HepG2 (cell line): Measurements from ENCODE around the gene VAMP3. TPM values are rescaled to one million over a fixed set of nuclear protein-coding genes. Genes with fewer than 3 reads are reported as not detected.

Experiments used
- ATAC-seq: fragments of 200-7000 bp; cut with Tn5 transposase; 3 replicates; pipeline ENCODE4 v1.9.1; 2020; ENCODE audit warnings: mild to moderate bottlenecking, moderate library complexity
- BruUV-seq: library from RNA; stranded (reverse); fragments of 400-500 nt; replicated peaks from 2 replicates; lab custom pipeline; 2021; lab: Mats Ljungman, UMichigan
- CTCF ChIA-PET: fragments of 300-600 bp; formaldehyde crosslinking; extraction: SDS; loops from one replicate; lab custom pipeline; 2021; ENCODE audit warnings: low total read pairs, inconsistent platforms, low intra/inter-chr PET ratio; lab: Yijun Ruan, JAX
- POLR2A ChIA-PET: fragments of 350-600 bp; sonication (Branson Sonifier 250); formaldehyde crosslinking; loops from one replicate; lab custom pipeline; 2020; ENCODE audit warnings: antibody characterized with exemption, inconsistent platforms; lab: Yijun Ruan, JAX
- DNase-seq: peaks from one replicate; pipeline ENCODE4 v3.0.0-alpha.2; 2015; ENCODE audit warnings: low spot score
- FAIRE-seq: peaks from 3 replicates; lab custom pipeline; 2011; peaks lifted over from hg19 to GRCh38; lab: Jason Lieb, UNC
- H2AFZ ChIP-seq: one replicate; pipeline ENCODE4 v1.6.1; 2011; ENCODE audit warnings: low read length, inconsistent platforms
- H3K27ac ChIP-seq: fragments of 300-600 bp; 3 replicates; pipeline ENCODE4 v1.8.0; 2011; ENCODE audit warnings: mixed run types, mild to moderate bottlenecking, mixed read lengths, low read length, inconsistent platforms; ENCODE audit not compliant: insufficient read depth; ENCODE audit errors: extremely low read length
- H3K27me3 ChIP-seq, 2 experiments: fragments of 200-600 bp in 1 of 2; 2 replicates in 1 of 2; 3 replicates in 1 of 2; pipeline versions ENCODE4 v1.6.0 to v1.8.0; 2011; ENCODE audit warnings: low read length in 2 of 2, mild to moderate bottlenecking in 2 of 2, moderate library complexity in 2 of 2, inconsistent platforms in 1 of 2; ENCODE audit not compliant: insufficient read depth in 2 of 2, control insufficient read depth in 1 of 2
- H3K36me3 ChIP-seq, 2 experiments: fragments of 200-600 bp in 1 of 2; replicated peaks in 1 of 2; 2 replicates in 1 of 2; 3 replicates in 1 of 2; pipeline versions ENCODE4 v1.5.1 to v1.8.0; 2011; ENCODE audit warnings: low read length in 2 of 2, inconsistent platforms in 1 of 2; ENCODE audit not compliant: insufficient read depth in 2 of 2, control insufficient read depth in 1 of 2
- H3K4me1 ChIP-seq: 2 replicates; pipeline ENCODE4 v1.5.1; 2012; ENCODE audit warnings: low read length, inconsistent platforms; ENCODE audit not compliant: insufficient read depth
- H3K4me2 ChIP-seq: 2 replicates; pipeline ENCODE4 v1.6.0; 2011; ENCODE audit warnings: low read depth, low read length, inconsistent platforms
- H3K4me3 ChIP-seq, 3 experiments: fragments of 200-600 bp in 1 of 3; sonication (generic), shearing (Covaris generic) in 1 of 3; replicated peaks in 1 of 3; 2 replicates each; pipeline ENCODE4 v1.5.1; 2011 to 2016; ENCODE audit warnings: low read length in 3 of 3, inconsistent platforms in 2 of 3, low read depth in 2 of 3, mild to moderate bottlenecking in 2 of 3, control low read depth in 1 of 3, mixed read lengths in 1 of 3; ENCODE audit not compliant: insufficient read depth in 1 of 3
- H3K79me2 ChIP-seq: one replicate; pipeline ENCODE4 v1.6.1; 2011; ENCODE audit warnings: low read length, inconsistent platforms; ENCODE audit not compliant: insufficient read depth
- H3K9ac ChIP-seq: 2 replicates; pipeline ENCODE4 v1.6.0; 2011; ENCODE audit warnings: mild to moderate bottlenecking, low read depth, low read length, inconsistent platforms; ENCODE audit not compliant: insufficient read depth
- H3K9me3 ChIP-seq: 2 replicates; pipeline ENCODE4 v1.5.1; 2012; ENCODE audit warnings: mild to moderate bottlenecking, low read length
- H4K20me1 ChIP-seq: 2 replicates; pipeline ENCODE4 v1.6.0; 2011; ENCODE audit warnings: inconsistent platforms, mild to moderate bottlenecking, low read length, moderate library complexity; ENCODE audit not compliant: insufficient read depth
- BCL6 ChIP-seq: IDR thresholded peaks from 2 replicates; pipeline ENCODE4 v1.6.1; 2016; ENCODE audit warnings: missing genetic modification reagents, missing compliant biosample characterization
- CEBPB ChIP-seq: IDR thresholded peaks from 2 replicates; pipeline ENCODE4 v1.6.1; 2011; ENCODE audit warnings: low read depth, low read length, improper control_type of control experiment, borderline replicate concordance
- KDM6A ChIP-seq: IDR thresholded peaks from 2 replicates; pipeline ENCODE4 v1.6.1; 2016; ENCODE audit warnings: low read depth
- KLF9 ChIP-seq: IDR thresholded peaks from 2 replicates; pipeline ENCODE4 v1.6.1; 2016; ENCODE audit warnings: low read depth
- MAZ ChIP-seq, 2 experiments: sonication (generic) in 1 of 2; formaldehyde crosslinking in 1 of 2; IDR thresholded peaks; 2 replicates each; pipeline versions ENCODE4 v1.5.0 to v1.6.1; 2012 to 2020; ENCODE audit warnings: low read depth in 2 of 2, mild to moderate bottlenecking in 2 of 2, borderline replicate concordance in 1 of 2, improper control_type of control experiment in 1 of 2, low read length in 1 of 2, missing genetic modification reagents in 1 of 2, moderate library complexity in 1 of 2
- NAIF1 ChIP-seq: sonication (generic); formaldehyde crosslinking; IDR thresholded peaks from 2 replicates; pipeline ENCODE4 v1.5.0; 2020; ENCODE audit warnings: mild to moderate bottlenecking, missing genetic modification reagents, borderline replicate concordance
- RBFOX2 ChIP-seq: fragments of 200-400 bp; formaldehyde crosslinking; IDR thresholded peaks from 2 replicates; pipeline ENCODE4 v1.6.1; 2017; ENCODE audit warnings: low read depth, mild to moderate bottlenecking, low read length
- ZFP36L2 ChIP-seq: sonication (generic); formaldehyde crosslinking; IDR thresholded peaks from 2 replicates; pipeline ENCODE4 v1.4.0; 2020; ENCODE audit warnings: missing genetic modification reagents
- ZFYVE20 ChIP-seq: sonication (generic); formaldehyde crosslinking; IDR thresholded peaks from 2 replicates; pipeline ENCODE4 v1.8.0; 2023; ENCODE audit warnings: low read depth, mild to moderate bottlenecking, moderate library complexity, missing genetic modification reagents, borderline replicate concordance
- ZIK1 ChIP-seq: sonication (generic); formaldehyde crosslinking; IDR thresholded peaks from 2 replicates; pipeline ENCODE4 v1.5.0; 2020; ENCODE audit warnings: mild to moderate bottlenecking, low read depth, missing genetic modification reagents, borderline replicate concordance
- ZNF619 ChIP-seq: sonication (generic); formaldehyde crosslinking; IDR thresholded peaks from 2 replicates; pipeline ENCODE4 v1.4.0; 2020; ENCODE audit warnings: mild to moderate bottlenecking, missing genetic modification reagents
- ZNF776 ChIP-seq: sonication (generic); formaldehyde crosslinking; IDR thresholded peaks from 2 replicates; pipeline ENCODE4 v1.4.0; 2020; ENCODE audit warnings: mild to moderate bottlenecking, missing genetic modification reagents
- whole genome bisulfite sequencing: methylation state at CpG from one replicate; pipeline ENCODE4 v1.1.6; 2017; ENCODE audit warnings: low lambda C conversion rate; 5-methylcytosine and 5-hydroxymethylcytosine counted together
- in situ Hi-C: cut with HindIII; loops from 2 replicates; pipeline ENCODE4 v1.10.0; 2017; ENCODE audit warnings: low pct_unique_long_range_greater_than_20kb; ENCODE audit not compliant: extremely low pct_ligation_motif_present
- intact Hi-C: fragments of 100-400 bp; cut with micrococcal nuclease; formaldehyde crosslinking; loops from one replicate; pipeline ENCODE4 v1.10.0; 2022; ENCODE audit not compliant: unreplicated experiment
- polyA plus RNA-seq, 8 experiments: library from polyadenylated mRNA; depleted of rRNA in 3 of 8; stranded (reverse) in 7 of 8; unstranded in 1 of 8; fragments of >200 nt; fragmentation: Illumina TruSeq in 4 of 8; extraction: Trizol in 4 of 8; gene quantifications; 2 replicates each; pipeline versions ENCODE4 v1.2.1 to v1.2.3, GENCODE V29; 2011 to 2016; ENCODE audit warnings: low read depth in 4 of 8, missing spikeins in 1 of 8, mixed read lengths in 1 of 8; ENCODE audit not compliant: insufficient read depth in 1 of 8
- total RNA-seq, 5 experiments: library from RNA; depleted of rRNA; stranded (reverse); fragments of >200 nt; fragmentation: Illumina TruSeq; extraction: Trizol; gene quantifications; 2 replicates each; pipeline ENCODE4 v1.2.3, GENCODE V29; 2016; ENCODE audit warnings: low read depth in 1 of 5

VAMP3 gene
- total and polyA plus RNA-seq, 2 of the 13 experiments (the other 11 are each of a cell fraction or from before 2014, with no cell fraction given): 75.3 to 88.7 TPM

DNA sequence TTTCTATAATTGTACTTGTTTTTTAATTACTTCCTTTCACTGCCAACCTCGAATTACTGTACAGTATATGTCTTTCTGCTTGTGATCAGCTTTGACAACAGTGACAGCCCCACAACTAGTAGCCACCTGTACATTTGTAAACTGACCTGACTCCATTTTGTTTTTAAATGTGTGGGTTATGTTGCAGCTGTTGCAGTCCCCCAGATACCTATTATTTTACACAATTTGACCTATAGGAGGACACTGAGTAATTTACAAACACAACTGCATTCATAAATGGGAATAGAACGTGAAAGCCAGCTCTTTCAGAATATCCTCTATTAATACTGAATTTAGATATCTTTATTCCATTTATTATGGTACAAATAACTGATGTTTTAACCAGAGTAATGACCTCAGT is 2.5 kb upstream of the VAMP3 start:
- no peak for ATAC-seq
- Histone ChIP-seq H3K4me1 (peaks cover 23% of the 10 kb centered on the region), H3K4me3 (no peak overlapping the region), H3K9me3 (no peaks in the 10 kb centered on the region), H4K20me1 (peaks cover 9% of the 10 kb centered on the region; the same call in 1 of the 2 replicates), H3K79me2 (peaks cover 19% of the 10 kb centered on the region), H3K9ac (no peak overlapping the region), H3K4me2 (no peak overlapping the region), H3K36me3 (peaks cover 1 to 4% of the 10 kb centered on the region in 2 experiments; a peak in 2 of 5 replicates), H3K27ac (no peak overlapping the region), H2AFZ (no peak overlapping the region), H3K27me3 (no peaks in the 10 kb centered on the region; a peak in 1 of 5 replicates)
- no peak for DNase-seq
- FAIRE-seq: no peak
- WGBS: 56% methylated on average over 2 of the region's 2 CpGs
- ChIA-PET CTCF (no interaction called here), POLR2A (no interaction called here)
- intact Hi-C loops: no loop called here
- in situ Hi-C loops: no loop called here
- TF ChIP-seq ZFYVE20 (CRISPR knock-in tag): no peak
- no peak for TF ChIP-seq ZNF619 (CRISPR knock-in tag)
- no peak for TF ChIP-seq BCL6 (CRISPR knock-in tag)
- TF ChIP-seq ZIK1: no peak
- no peak for TF ChIP-seq NAIF1 (CRISPR knock-in tag)
- TF ChIP-seq KDM6A (CRISPR knock-in tag): no peak
- no peak for TF ChIP-seq RBFOX2
- TF ChIP-seq ZFP36L2 (CRISPR knock-in tag): no peak
- TF ChIP-seq MAZ (IDR thresholded peaks at IDR 0.05; ENCODE audit: borderline replicate concordance, low read depth, low read length): no peak
- TF ChIP-seq MAZ (CRISPR knock-in tag; IDR thresholded peaks at IDR 0.05; ENCODE audit: low read depth): no peak
- TF ChIP-seq ZNF776 (CRISPR knock-in tag): no peak
- TF ChIP-seq CEBPB: no peak
- TF ChIP-seq KLF9: no peak
- BruUV-seq: no TSS peak
